Islet precursor cell (in vitro differentiated cells): ENCODE results near the gene ZNF300.
"Not testable (repeated sequence)": the region's sequence is repeated elsewhere in the genome, so short reads cannot be mapped to it uniquely, and the experiment has no call there.

Source experiments
- DNase-seq: peaks from one replicate; pipeline ENCODE4 v3.0.0-alpha.2; 2018

ZNF300 gene

DNA sequence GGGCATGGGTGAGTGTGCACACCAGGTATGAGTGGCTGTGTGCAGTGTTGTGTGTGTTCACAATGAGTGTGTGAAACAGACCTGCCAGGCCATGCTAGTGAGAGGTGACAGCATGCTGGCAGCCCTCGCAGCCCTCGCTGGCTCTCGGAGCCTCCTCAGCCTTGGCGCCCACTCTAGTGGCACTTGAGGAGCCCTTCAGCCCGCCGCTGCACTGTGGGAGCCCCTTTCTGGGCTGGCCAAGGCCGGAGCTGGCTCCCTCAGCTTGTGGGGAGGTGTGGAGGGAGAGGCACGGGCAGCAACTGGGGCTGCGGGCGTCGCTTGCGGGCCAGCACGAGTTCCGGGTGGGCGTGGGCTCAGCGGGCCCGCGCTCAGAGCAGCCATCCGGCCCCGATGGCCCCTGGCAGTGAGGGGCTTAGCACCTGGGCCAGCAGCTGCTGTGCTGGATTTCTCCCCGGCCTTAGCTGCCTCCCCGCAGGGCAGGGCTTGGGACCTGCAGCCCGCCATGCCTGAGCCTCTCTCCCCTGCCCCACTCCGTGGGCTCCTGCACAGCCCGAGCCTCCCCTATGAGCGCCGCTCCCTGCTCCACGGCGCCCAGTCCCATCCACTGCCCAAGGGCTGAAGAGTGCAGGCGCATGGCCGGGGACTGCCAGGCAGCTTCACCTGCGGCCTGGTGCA lies 59.5 kb downstream of the ZNF300 start:
- not testable (repeated sequence) for DNase-seq
